BJ (cell line): ENCODE data around the gene PCNT. TPM values are rescaled to one million over a fixed set of nuclear protein-coding genes. Genes with fewer than 3 reads are reported as not detected.

ENCODE experiments used
- CTCF ChIA-PET: fragments of 350-600 bp; formaldehyde crosslinking; extraction: SDS; loops from one replicate; lab custom pipeline; 2021; ENCODE audit warnings: antibody characterized with exemption, inconsistent platforms; lab: Yijun Ruan, JAX
- POLR2A ChIA-PET: fragments of 300-600 bp; sonication (Branson Sonifier 250); formaldehyde crosslinking; extraction: SDS; loops from one replicate; lab custom pipeline; 2021; ENCODE audit warnings: antibody characterized with exemption; lab: Charles Lee
- DNase-seq: peaks from one replicate; pipeline ENCODE4 v3.0.0-alpha.2; 2011; ENCODE audit warnings: low read depth
- H3K27me3 ChIP-seq: 2 replicates; pipeline ENCODE4 v1.6.0; 2011; ENCODE audit warnings: low read length; ENCODE audit not compliant: control insufficient read depth, insufficient read depth
- H3K36me3 ChIP-seq: 2 replicates; pipeline ENCODE4 v1.5.1; 2011; ENCODE audit warnings: low read length; ENCODE audit not compliant: control insufficient read depth, insufficient read depth
- H3K4me3 ChIP-seq: 2 replicates; pipeline ENCODE4 v1.5.1; 2011; ENCODE audit warnings: low read depth, mild to moderate bottlenecking, control low read depth, low read length
- polyA minus RNA-seq: library from RNA; depleted of rRNA, polyadenylated mRNA; stranded (reverse); fragments of >200 nt; gene quantifications from 2 replicates; pipeline ENCODE4 v1.2.3, GENCODE V29; 2011; rRNA and poly(A)+ RNA removed
- polyA plus RNA-seq: library from polyadenylated mRNA; depleted of rRNA; stranded (reverse); fragments of >200 nt; gene quantifications from 2 replicates; pipeline ENCODE4 v1.2.3, GENCODE V29; 2011; rRNA removed
- TF ChIP-seq, protein P1 (sequence below): IDR thresholded peaks from 2 replicates; pipeline ENCODE4 v1.5.1; 2011; ENCODE audit warnings: low read depth, mild to moderate bottlenecking, control low read depth, inconsistent platforms, low read length, moderate library complexity; ENCODE audit not compliant: insufficient read depth

PCNT gene
- polyA plus RNA-seq (8.2 and 11.0 TPM in 2 replicates), polyA minus RNA-seq (12.1 and 16.4 TPM in 2 replicates)

DNA sequence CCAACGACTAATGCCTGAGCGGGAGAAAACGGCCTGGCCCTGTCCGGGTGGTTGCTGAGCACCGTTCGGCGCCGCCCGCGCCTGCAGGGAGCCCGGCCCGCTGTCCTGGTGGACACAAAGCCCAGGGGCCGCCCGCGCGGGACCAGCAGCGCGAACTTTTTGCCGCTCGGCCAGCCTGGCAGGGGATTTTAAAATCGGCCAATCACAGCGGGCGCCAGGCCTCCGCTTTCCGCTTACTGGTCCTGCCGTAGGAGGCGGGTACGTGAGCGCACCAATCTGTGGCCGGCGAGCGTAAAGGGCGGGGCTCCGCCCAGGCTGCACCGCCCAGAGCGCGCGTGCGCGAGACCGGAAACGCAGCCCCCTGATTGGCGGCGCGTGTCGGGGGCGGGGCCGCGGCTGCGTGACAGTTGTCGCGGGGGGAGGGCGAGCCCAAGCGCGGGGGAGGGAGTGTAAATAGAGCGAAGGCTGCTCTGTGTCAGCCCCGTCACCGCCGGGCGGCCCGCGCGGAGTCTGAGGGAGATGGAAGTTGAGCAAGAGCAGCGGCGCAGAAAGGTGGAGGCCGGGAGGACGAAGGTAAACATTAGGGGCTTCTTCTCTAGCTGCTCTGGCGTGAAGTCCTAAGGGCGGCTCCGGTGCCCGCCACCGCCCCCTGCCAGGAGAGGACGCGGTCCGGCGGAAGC is at the start of gene PCNT, which contains the start of gene C21orf58:
TSS of gene PCNT (plus strand) at position 447 of the 680 bp plus-strand sequence. CDS start at position 520, 73 bp downstream.
TSS of gene C21orf58 (minus strand) at position 161 of the 680 bp plus-strand sequence. CDS start 1,132 bp downstream, outside the sequence.
- TF ChIP-seq, protein P1, sequence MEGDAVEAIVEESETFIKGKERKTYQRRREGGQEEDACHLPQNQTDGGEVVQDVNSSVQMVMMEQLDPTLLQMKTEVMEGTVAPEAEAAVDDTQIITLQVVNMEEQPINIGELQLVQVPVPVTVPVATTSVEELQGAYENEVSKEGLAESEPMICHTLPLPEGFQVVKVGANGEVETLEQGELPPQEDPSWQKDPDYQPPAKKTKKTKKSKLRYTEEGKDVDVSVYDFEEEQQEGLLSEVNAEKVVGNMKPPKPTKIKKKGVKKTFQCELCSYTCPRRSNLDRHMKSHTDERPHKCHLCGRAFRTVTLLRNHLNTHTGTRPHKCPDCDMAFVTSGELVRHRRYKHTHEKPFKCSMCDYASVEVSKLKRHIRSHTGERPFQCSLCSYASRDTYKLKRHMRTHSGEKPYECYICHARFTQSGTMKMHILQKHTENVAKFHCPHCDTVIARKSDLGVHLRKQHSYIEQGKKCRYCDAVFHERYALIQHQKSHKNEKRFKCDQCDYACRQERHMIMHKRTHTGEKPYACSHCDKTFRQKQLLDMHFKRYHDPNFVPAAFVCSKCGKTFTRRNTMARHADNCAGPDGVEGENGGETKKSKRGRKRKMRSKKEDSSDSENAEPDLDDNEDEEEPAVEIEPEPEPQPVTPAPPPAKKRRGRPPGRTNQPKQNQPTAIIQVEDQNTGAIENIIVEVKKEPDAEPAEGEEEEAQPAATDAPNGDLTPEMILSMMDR = no peak
- Histone ChIP-seq H3K36me3 (peaks cover 7% of the 10 kb centered on the region), H3K4me3 (peak within 1 kb of the TSS; percentile 72), H3K27me3 (no peaks in the 10 kb centered on the region)
- peak; percentile 90 for DNase-seq
- ChIA-PET POLR2A (no interaction called here), CTCF (no interaction called here)

- no peak overlapping the region for H3K4me3 ChIP-seq
- POLR2A ChIA-PET = no interaction called here
Measured at GRCh38 chr21:46274797-46275390, 49.1 kb upstream of the PCNT start.

DNA sequence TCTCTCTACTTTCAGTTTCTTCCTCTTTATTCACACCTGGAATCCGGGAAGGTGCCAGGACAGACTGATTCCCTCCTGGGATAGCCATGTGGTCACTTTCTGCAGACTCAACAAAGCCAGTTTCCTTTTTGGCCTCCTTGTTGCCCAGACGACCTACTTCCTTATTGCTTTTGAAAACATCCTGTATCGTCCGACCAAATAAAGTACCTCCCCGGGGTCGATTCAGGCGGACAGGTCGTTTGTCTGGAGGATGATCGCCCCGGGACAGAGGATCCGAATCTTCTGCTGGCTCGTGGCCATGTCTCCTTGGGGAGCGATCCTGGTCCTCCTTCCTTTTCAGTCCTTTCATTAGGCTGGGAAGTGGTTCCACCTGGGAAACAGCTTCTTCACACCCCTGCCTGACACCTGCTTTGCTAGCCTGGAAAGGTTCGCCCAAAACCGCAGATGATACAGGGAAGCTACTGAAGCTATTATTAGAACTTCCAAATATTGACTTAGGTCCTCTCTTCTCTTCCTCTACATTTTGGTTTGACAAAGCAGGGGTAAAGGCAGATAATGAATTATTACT is 39.8 kb upstream of the PCNT start:
- Histone ChIP-seq H3K4me3 (no peak overlapping the region), H3K27me3 (no peaks in the 10 kb centered on the region), H3K36me3 (peaks cover 8% of the 10 kb centered on the region)
- TF ChIP-seq, protein P1 = no peak
- POLR2A ChIA-PET = no interaction called here
- no peak for DNase-seq
- CTCF ChIA-PET = interaction anchor here (0.6 to 1.4 kb wide), 3 partner anchors 42 to 142 kb away, joined by 3 read pairs; no protein-coding TSS in a partner anchor

More at GRCh38 chr21:46274797-46275390, 49.1 kb upstream of the PCNT start:
- Histone ChIP-seq H3K36me3 (peaks cover 32% of the 10 kb centered on the region), H3K27me3 (no peaks in the 10 kb centered on the region)
- TF ChIP-seq, protein P1 = no peak
- CTCF ChIA-PET = no interaction called here
- no peak for DNase-seq

DNA sequence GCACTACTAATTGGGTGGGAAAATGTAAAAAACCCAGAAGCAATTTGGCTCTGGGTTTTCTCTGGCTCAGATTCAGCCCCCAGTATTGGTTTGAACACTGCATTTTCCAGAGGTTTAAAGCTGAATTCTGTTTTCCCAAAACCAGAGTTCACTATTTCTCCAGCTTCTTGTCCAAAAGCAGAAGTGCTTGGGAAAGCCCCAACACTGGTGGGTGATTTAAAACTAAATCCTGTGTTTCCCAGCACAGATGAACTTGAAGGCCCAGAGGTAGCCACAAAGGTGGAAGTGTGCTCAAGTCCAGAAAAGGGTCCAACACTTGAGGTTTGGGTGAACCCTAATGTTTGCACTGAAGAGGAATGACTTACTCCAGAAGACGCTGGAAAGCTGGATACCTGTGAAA is 39.2 kb upstream of the PCNT start:
- CTCF ChIA-PET = interaction anchor here (0.7 to 1.7 kb wide), 4 partner anchors 9 to 163 kb away, joined by 3 to 5 read pairs (median 3); no protein-coding TSS in a partner anchor
- POLR2A ChIA-PET = no interaction called here
- no peak for DNase-seq
- H3K4me3 ChIP-seq = peak overlapping the region; percentile 87
- peaks cover 4% of the 10 kb centered on the region for H3K36me3 ChIP-seq
- H3K27me3 ChIP-seq = no peaks in the 10 kb centered on the region
- TF ChIP-seq, protein P1 = no peak

GRCh38 chr21:46285206-46285661 is 38.7 kb upstream of the PCNT start, which contains the start of gene MCM3AP:
Gene MCM3AP, minus strand, starts transcription at chr21:46285611. Its CDS starts 325 bp downstream, at chr21:46285286.
- DNase-seq = no peak
- TF ChIP-seq, protein P1 = no peak
- Histone ChIP-seq H3K27me3 (no peaks in the 10 kb centered on the region), H3K36me3 (peaks cover 3% of the 10 kb centered on the region), H3K4me3 (peak within 1 kb of the TSS; percentile 87)
- POLR2A ChIA-PET = no interaction called here
- CTCF ChIA-PET = interaction anchor here (0.7 to 1.7 kb wide), 5 partner anchors 9 to 163 kb away, joined by 3 to 5 read pairs (median 3); no protein-coding TSS in a partner anchor
